ENCODE data around the gene CLEC16A.

CLEC16A gene

DNA sequence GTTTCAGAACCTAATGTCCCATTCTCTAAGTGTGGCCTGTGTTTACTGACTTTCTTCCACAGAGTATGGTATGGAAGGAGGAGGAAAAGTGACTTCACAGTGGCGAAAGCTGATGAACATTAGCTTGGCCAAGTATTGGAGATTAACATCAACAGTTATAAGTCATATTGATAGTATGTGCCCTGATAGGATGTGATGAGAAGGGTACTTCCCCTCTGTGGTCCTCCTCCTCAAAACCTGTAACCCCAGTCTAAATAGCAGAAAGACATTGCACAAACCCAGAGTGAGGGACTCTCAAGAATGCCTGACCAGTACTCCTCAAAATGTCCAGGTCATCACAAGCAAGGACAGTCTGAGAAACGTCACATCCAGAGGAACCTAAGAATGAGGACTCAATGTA is 73.1 kb downstream of the CLEC16A start:
- DNase-seq, result no peak

DNA sequence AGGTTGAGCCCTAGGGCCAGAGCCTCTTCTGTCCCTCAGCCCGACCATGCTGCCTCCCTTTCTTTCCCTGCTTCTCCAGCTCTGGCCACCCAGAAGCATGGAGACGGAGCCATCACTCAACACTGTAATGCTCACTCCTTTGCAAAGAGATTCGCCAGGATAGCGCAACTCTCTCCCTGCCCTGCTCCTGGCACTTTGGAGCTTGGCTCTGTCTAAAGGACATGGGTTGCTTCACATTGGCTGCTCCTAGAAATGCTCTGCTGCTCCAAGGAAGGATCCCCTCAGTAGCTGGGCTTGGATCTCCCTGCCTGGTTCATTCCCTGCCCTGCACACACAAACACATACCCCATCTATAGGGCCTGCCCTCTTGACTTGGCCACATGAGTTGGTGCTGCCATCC is 76.0 kb downstream of the CLEC16A start:
- DNase-seq, result no peak

DNA sequence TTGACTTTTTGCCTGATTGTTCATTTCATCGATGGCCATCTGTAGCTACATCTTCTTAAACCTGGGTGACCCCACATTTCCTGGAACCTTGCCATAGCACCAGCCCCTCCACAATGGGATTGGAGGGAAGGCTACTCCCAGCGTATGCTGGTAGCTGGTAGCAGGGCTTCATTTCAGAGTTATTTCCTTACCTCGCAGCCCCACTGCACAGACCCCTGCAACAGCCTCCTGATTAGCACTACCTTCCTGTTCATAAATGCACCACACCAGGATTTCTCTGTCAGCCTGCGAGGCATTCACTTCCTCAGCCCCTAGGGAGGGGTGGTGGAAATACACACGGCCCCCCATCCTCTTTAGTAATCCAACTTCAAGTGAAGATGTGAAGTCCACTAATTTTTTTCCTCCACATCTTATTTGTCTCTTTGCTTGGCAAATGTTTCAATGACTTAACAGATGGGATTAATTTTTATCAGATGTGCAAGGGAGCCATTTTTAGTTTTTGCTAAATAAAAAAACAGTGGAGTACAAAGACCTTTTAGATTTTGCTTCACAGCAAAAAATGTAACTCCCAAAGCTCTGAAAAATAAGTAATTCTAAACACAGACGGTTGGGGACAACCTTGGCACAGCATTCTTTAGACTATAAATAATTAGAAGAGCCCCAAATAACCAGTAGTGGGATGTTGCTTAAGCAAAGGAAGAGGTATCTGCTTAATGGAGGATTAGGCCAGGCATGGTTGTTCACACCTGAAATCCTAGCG is 76.6 kb downstream of the CLEC16A start:
- DNase-seq, result peak; percentile 59

DNA sequence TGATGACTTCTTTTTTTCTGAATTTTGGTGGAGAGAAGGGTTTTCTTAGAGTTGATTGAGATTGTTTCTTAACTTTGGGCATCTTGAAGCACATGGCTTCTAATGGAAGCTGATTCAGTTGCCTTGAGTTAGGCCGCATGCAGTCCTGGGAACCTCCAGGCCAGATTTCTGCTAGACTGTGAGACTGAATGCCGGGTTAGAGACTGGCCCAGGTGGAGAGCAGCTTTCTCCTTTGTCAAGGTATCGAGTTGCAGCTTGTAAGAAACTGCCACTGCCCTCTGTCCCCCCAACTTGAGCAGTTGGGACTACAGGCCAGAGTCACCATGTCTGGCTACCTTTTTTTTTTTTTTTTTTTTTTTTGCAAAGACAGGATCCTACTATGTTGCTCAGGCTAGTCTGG is 77.6 kb downstream of the CLEC16A start:
- no peak for DNase-seq

DNA sequence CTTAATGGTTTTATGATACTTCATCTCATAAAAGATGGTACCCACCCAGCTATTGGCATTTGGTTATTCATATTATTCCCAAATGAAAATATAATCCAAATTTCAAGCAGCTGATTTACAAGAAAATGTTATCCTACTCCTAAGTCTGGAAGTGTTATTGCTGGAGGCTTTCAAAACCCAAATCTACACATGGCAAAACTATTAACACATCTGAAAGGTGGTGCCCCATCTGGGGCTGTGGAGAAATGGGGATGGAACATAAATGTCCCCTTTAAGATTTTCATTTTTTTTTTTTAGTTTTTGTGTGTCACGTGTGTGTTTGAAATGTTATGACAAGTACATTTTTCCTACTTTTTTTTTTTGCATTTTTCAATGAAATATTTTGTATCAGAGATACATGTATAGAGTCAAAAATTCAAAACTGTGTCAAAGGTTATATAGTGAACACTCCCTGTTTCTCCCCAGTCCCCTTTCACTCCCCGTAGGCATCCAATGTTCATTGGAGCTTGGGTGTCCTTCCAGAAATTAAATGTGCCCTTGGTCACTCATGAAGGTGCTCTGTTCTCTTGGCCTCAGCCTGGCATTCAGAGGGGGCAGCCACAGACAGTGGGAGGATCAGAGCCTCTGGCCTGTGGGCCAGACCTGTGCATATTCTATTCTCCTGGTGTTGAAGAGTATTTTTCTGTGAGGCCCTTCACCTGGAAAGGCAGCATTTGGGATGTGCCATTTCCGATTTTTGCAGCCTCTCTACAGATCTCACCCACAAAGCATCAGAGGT is 79.1 kb downstream of the CLEC16A start:
- no peak for DNase-seq

DNA sequence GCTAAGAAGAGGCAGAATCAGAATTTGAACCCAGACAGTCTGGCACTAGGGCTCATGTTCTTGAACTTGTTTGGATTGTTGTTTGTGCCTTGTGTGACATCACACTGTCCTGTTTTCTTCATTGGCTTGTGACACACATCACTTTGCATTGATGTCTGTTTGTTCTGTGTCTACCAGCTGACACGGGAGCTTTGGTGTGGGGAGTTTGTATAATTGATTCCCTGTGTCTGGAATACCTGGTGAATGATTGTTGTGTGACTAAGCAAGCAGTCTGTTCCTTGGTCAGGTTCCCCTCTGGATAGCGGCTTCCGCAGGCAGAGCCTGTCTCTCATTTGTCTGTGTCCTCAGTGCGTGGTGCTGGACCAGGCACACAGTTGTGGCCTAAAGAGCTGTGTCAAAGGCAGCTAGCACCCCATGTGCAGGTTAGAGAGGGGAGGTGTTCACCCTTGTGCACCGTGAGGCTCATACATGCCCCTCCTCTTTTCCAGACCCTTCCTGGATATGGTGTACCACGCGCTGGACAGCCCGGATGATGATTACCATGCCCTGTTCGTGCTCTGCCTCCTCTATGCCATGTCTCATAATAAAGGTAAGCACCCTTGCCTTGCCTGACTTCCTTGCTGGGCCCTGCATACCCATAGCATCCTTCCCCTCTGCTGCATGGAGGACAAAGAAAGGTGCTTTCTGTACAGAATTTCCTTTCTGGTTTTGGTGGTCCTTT is 80.1 kb downstream of the CLEC16A start:
- no peak for DNase-seq

DNA sequence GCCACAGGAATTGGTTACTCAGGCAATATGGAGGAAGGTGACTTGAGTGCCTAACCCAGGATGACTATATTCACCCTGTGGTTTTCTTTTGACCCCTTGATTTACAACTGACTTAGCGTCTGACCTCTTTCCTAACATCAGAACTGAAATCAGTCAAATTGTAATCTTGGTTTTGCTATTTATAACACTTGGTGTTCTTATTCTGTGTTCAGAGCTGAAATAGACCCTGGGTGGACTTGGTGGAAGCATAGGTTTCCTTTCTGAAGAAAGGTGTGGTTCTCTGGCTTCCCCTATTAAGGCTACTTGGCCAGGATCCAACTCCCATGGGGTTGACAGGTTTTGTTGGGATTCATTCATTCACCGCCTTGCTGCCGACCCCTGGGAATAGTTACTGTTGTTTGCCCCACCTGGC is 80.8 kb downstream of the CLEC16A start:
- DNase-seq, result no peak

- DNase-seq, result no peak
Measured at GRCh38 chr16:11029948-11030347, 85.6 kb downstream of the CLEC16A start.

- DNase-seq, result no peak
Measured at GRCh38 chr16:11030990-11031510, 86.7 kb downstream of the CLEC16A start.

DNA sequence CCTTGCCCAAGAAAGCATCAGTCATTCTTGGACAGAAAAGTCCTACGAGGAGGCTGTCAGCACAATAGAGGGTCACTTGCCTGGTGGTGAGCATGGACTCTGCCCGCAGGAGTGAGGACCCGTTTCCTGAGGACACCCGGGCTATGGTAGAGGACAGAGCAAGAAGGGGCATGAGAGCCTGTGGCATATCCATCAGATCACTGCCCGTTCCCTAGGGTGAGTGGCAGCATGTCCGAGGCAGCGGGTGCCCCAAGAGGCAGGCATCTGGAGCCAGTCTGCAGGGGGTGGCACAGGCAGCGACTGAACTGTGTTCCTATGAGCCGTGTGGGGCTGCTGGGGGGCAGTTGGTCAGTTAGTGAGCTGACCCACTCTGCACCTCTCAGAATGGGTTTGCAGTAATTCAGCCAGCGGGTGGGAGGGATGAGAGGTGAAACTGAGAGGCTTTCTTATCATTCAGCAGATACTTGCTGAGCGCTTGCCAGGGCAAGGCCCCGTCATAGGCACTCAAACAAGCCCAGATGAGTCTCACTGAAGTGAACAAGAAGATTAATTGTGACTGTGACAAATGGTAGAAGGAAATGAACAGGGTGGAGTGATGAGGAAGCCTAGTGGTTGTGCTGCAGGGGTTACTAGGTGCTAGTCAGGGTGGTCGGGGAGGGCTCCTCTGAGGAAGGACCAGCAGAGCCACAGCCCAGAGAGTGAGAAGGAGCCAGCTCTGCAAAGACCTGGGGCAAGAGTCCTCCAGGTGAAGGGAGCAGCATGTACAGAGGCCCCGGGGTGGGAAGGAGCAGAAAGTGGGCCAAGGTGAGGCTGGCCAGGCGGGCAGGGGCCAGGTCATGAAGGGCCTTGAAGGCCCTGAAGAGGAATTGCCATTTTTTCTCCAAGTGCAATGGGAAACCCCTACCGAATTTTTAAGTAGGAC is 87.9 kb downstream of the CLEC16A start:
- no peak for DNase-seq

GRCh38 chr16:11032922-11033291 is 88.5 kb downstream of the CLEC16A start:
- peak; percentile 87 for DNase-seq

DNA sequence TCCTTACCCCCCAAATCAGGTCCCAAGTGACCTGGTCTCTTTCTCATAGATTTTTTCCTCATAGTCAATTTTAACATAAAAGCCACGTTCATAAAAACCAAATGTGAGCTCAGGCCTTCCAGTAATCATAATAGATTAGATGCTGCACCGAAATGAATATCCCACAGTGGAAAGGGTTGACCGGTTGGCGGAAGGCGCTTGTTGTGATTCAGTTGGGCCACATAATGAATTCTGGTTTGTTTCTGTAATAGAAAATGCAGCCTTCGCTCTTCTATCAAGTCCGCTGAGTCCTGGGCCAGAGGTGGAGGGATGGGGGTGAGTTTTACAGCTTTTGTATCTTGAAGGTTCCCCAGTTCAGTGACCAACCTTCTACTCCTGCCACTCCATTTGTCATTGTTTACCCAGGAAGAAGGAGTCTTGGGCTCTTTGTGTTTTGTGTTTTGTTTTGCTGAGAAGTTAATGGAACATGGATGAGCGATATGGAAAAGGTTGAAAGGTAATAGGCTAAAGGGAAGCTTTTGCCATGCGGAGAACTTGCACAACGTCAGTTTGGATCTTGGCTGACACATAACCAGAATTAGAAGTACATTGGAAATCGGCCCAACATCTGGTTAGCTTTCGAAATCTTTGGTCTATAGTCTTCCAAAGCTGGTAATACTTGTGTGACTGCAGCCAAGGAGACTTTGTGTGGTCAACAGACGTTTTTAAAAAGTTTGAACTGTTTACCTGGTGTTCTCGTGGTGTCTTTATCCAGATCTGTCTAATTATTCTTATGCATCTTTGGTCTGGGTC is 89.5 kb downstream of the CLEC16A start:
- peak; percentile 51 for DNase-seq

DNA sequence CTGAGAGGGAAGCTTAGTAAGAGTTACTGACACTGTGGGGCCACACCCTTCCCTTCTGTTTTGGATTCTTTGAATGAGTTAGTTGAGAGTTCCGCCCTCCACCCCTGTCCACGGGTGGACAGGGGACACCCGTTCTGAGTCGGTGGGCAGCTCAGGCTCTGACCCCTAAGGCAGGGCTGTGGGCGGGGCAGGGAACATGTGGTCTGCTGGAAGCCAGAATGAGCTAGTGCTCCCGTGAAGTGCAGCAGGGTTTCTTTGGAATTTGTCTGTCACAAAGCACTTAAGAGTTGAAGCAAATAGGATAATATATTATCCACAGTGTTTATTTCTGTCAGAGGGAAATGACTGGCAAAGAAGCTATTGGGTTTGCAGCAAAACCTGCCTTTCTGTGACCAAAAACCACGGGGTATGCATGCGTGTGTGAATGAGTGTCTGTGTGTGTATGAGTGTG is 90.1 kb downstream of the CLEC16A start:
- DNase-seq, result no peak

- DNase-seq, result no peak
Measured at GRCh38 chr16:11035096-11035495, 90.7 kb downstream of the CLEC16A start.

GRCh38 chr16:11036040-11036439 is 91.7 kb downstream of the CLEC16A start:
- DNase-seq, result no peak

DNA sequence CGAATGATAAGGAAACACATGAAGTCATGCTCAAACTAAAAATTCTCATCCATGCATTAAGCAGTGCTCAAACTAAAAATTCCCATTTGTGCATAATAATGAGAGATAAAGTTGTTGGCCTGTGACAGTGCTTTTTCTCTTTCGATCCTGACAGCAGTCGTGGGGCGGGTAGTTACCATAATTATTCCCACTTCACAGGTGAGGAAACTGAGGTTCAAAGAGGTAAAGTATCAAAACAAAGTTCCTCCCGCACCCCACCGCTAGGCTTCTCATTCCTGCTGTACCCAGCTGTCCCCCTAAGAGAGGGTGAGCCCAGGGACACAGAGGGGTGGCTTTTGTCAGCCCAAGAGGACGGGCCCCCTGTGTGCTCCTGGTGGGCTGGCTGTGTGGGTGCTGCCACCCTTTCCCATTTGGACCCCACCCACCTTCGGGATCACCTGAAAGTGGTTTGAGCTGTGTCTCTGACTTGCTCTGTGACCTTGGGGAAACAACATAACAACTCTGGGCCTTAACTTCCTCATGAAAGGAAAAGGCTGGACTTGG is 92.6 kb downstream of the CLEC16A start:
- no peak for DNase-seq

- DNase-seq, result no peak
Measured at GRCh38 chr16:11038305-11038704, 93.9 kb downstream of the CLEC16A start.

- DNase-seq, result no peak
Measured at GRCh38 chr16:11038777-11039176, 94.4 kb downstream of the CLEC16A start.

- DNase-seq, result no peak
Measured at GRCh38 chr16:11039726-11040125, 95.4 kb downstream of the CLEC16A start.

GRCh38 chr16:11042191-11042590 is 97.8 kb downstream of the CLEC16A start:
- DNase-seq, result no peak

GRCh38 chr16:11045441-11045840 is 101.1 kb downstream of the CLEC16A start:
- DNase-seq, result no peak

Measured in eye (tissue), 1 donor.